Activated T-cell treated with anti-CD3 and anti-CD28 coated beads for 24 hours (primary cell): ENCODE results near the gene SLC12A7.
"Not testable (repeated sequence)": the region's sequence is repeated elsewhere in the genome, so short reads cannot be mapped to it uniquely, and the experiment has no call there.

Source experiments
- DNase-seq: peaks from one replicate; pipeline ENCODE4 v3.0.0-alpha.2; 2020; ENCODE audit warnings: low read depth

The SLC12A7 gene

DNA sequence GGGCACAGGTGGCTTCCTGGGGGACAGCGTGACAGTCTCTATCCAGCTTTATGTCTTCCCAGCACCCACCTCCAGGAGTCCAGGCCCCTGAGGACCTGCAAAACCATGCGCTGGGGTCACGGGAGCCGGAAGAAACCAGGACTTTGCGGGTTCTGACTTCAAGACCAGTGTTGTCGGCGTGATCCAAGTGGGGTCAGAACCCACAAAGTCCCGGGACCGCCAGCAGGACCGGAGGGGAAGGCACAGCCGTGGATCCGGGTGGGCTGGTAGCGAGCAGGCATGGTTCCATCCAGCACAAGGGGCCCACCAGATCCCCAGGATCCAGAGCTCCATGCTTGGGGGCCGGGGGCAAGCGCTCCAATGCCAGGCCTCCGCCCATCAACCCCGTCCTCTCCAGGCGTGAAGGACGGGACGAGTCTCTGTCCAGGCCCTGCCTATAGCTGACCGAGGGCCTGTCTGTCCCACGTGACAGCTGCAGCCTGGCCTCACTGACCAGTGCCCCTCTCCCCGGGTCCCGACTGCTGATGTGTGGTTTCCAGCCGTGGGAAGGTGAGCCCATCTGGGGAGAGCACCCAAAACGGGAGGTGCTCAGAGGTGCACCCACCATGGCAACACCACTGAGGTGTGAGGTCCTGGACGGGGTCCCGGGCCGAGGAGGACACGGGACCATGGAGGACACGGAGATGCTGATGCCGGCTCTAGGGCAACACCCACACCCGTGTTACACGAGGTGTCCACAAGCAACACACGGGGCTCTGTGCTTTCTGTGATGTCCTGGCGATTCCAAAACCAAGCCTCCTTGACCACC is 48.9 kb downstream of the SLC12A7 start:
- DNase-seq, result no peak

DNA sequence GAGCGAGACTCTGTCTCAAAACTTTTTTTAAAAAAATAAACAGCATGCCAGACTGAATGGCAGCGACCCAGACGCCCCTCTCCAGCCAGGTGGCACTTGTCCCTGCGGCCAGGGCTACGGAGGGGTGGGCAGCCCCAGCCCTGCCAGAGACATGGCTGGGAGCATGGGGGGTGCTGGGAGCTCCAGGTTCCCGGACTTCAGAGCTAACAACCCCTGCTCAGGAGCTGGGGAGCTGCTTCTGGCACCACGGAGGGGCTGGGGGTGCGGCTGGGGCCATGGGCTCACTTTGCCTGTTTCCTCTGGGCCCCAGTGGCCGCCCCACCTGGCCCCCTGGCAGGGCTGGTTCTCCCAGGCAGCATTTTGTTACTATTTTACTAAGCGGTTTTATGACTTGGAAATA is 49.9 kb downstream of the SLC12A7 start:
- DNase-seq, result no peak

DNA sequence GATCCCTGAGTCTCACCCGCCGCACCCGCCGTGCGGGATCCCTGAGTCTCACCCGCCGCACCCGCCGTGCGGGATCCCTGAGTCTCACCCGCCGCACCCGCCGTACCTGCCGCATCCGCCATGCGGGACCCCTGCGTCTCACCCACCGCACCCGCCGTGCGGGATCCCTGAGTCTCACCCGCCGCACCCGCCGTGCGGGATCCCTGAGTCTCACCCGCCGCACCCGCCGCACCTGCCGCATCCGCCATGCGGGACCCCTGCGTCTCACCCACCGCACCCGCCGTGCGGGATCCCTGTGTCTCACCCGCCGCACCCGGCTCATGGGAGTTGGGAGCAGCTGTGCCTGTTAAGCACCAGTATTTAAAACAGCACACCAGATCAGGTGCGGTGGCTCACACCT is 50.6 kb downstream of the SLC12A7 start:
- not testable (repeated sequence) for DNase-seq

DNA sequence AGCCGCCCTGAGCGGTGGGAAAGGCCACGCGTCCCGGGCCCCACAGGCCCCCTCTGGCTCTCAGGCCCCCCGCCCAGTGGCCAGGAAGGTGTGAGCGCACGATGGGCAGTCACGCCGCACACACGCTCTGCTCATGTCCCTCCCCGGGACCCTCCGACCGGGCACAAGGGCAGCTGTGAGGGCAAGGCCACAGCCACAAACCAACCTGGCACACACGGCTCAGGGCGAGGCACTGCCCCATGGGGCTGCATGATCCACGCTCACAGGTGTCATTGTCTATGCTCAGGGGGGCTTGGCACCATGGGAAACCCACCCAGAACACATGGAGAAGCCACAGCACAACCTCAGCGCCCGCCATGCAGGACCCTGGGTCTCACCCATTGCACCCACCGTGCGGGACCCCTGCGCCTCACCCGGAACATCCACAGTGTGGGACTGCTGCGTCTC is 51.3 kb downstream of the SLC12A7 start:
- DNase-seq, result no peak

DNA sequence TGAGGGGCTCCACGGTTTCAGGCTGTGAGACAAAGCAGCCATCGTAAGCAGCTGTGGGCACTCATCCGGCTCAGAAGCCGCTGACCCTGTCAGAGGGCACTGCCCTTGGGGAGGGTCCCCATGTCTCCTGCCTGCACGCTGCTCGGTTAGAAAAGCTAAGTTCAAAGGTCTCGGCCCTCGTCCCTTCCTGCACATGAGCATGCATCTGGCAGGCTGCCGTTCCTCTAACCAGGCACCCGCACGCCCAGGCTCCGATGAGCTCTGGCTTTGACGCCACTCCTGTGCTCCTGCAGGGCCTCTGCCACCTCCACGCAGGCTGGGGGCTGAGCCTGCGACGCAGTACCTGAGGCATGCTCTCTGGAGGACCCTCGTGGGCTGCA is 52.0 kb downstream of the SLC12A7 start:
- no peak for DNase-seq

DNA sequence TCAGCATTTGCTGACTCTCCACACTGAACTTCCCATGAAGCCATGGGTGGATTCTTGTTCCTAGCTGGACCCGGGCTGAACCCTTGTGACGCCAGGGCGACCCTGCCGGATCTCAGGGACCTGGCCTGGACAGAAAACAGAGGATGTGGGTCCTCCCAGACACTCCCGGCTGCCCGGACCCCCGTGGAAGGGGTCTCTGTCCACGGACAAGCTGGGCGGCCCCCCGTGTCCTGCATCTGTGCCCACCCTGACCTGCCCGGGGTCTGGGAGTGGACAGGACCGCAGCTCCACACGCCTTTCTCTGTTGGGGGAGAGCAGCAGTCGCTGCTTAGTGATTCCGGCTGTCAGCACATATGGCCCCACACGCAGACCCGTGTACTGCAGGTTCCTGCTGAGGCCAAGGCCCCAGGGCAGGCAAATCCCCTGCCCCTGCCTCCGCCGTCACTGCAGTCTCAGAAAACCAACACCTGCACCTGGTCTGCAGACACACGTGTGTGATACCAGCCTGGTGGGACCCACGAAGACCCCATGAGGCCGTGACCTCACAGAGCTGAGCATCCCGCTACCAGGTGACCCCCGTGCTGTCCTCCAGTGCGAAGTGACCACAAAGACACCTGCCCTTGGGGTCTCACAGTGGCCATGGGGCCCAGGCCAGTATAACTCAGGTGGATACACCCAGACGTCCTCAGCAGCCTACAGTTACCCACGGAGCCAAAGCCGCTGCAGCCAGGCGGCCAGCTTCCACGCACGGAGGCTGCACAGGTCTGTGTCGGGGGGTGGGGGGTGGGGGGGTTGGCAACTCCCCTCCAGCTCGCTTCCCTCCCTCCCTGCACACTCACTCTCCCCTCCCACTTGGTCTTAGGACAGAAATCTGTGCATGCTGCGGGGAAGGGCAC is 52.6 kb downstream of the SLC12A7 start:
- no peak for DNase-seq

DNA sequence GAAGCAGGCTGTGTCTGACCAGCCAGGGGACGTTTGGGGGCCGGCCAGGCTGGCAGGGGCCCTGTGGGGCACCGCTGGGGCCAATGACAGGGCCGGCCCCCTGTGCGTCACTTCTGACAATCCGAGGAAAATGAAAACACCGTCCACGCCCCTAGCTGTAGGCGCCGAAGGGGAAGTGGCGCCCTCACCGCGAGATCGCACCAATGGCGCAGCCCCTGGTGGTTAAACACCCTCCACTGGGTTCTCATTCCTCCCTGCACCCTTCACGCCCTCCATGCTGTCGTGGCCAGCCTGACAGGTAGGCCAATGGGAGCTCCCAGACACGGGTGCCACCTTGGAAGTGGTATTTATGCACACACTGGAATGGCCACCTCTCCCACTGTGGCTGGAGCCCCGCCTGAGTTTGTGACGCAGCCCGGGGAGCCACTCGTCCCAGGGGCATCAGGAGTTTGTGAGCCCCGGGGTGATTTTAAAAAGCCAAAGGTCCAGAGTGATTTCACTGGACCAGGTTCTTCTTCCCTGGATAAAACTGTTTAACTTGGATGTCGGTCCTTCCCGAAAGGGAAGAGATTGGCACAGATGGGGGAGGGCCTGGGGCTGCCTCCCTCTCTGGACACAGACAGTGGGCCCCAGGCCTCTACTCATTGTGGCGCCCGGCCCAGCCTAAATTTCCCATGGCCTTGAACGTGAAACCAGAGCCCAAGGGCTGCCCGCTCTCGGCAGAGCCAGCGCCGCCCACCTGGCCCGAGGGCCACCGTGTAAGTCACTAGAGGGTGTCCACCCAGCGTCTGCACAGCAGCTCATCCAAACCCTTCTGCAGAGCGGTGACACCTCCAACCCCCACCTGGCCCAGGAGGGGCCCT is 53.5 kb downstream of the SLC12A7 start:
- no peak for DNase-seq

DNA sequence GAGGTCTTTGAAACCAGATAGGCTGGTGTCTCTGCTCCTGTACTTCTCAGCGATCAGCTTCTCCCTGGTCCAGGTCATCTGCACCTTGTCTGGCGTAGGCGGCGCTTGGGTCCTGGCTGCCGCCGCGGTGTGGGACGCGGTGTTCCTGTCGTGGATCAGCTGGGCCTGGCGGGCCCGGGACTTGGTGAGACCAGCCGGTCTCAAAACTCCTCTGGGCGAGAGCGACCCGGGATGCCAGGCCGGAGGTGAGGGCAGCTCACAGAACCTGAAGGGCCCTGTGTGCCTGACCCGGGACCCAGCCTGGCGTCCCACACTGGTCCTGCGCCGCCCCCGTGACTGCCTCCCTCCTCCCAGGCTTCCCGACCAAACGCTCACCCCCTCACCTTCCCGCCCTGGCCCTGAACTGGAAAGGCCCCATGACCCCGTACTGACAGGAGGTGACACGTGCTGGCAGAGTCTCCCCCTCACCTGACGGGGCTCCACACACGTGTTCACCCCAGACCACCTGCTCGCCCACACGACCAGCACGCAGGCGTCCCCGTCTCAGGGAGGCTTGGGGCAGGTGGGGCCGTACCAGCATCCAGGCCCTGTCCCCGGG is 54.3 kb downstream of the SLC12A7 start:
- no peak for DNase-seq

DNA sequence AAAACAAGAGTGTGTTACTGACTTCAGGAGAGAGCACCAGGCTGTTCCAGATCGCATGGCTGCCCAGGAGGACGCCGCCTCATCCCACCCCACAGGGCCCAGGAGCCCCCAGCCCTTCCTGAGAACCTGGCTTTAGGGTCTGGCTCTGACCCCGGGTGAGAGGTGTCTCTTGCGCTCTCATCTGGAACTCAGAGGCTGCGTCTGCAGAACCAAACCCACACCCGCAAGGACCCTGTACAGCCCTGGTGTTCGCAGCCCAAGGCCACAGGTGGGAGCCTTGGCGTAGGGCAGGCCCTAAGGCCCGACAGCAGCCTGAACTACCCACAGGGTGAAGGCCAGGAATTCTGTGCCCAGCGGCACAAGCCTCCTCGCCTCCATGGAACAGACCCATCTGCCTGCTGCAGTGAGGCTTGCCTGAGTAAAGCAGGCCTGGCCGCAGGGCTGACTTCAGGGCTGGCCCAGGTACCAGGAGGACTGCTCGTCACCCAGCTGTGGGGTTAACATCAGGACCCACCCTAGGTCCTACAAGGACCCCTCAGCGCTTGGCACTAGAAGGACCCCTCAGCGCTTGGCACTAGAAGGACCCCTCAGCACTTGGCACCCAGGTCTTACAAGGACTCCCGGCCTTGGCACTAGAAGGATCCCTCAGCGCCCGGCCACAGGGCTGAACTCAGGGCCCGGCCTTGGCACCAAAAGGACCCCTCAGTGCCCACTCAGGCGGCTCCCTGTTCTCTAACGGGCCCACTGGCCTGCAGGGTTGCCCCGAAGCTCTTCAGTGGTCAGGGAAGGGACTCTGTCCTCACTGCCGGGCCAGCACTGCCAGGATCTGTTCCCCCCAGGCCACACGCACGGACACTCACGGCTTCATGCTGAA is 55.0 kb downstream of the SLC12A7 start:
- DNase-seq, result no peak

DNA sequence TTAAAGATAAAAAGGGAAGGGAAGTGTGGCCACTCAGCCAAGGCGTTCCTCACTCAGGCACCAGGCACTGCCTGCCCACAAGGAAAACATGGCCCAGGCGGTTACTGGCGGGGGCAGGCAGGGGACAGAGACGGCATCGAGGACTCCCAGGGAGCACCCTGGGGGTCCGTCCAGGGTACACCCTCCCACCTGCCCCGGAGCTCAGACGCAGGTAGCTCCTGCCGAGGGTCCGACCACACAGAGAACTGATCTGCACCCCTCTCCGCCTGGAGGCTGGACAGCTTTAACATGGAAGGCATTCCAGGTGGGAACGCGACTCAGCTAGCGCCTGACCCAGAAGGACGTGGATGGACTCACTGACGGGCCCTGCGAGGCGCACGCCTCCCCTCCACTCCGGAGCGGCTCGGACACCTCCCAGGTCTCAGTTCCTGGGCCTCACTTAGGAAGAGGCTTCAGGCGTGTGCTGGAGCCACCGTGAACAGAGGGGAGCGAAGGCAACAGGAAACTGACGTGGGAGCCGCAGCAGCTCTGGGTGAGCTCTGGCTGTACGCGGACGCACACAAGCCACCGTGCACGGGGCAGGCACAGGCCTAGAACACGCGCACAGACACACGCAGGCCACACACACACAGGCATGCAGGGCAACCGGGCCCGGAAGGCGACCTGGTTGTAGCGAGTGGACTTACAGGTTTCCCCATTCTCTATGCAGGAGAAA is 55.8 kb downstream of the SLC12A7 start:
- no peak for DNase-seq

DNA sequence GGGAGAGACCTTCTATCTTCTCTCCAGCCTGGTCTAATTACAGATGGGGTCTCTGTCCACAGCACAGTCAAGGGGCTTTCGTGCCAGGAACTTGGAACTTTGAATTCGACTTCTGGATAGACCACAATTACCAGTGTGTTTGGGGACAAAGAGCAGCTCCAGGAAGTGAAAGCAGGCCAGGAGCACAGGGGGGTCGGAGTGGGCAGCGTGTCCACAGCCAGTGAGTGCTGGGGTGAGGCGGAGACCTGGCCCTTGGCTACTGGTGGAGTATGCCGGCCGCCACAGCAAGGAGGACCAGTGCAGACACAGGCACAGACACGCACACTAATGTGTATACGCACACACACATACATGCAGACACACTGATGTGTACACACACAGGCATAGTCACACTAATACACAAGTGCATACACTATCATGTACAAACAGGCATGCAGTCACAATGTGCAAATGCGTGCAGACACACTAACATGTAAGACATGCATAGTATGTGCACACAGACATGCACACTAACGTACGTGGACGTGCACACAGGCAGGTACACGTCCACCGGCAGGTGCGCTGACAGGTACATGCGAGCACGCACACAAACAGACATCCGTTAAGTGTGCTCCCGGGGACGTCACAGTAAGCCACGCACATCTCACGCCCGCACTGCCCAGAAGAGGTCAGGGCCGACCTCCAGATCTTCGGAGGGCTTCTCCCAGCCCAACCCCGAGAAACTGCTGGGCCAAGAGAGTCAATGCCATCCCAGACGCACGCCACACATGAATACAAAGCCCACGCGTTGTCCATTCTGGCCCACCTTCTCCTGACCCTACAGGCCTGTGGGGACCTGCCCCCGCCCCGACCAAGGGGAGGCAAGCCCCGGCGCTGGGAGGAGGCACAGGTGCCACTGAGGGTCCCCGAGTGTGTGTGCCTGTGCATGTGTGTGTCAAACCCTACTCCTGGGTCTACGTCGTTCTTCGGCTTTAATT is 56.8 kb downstream of the SLC12A7 start:
- DNase-seq, result no peak

DNA sequence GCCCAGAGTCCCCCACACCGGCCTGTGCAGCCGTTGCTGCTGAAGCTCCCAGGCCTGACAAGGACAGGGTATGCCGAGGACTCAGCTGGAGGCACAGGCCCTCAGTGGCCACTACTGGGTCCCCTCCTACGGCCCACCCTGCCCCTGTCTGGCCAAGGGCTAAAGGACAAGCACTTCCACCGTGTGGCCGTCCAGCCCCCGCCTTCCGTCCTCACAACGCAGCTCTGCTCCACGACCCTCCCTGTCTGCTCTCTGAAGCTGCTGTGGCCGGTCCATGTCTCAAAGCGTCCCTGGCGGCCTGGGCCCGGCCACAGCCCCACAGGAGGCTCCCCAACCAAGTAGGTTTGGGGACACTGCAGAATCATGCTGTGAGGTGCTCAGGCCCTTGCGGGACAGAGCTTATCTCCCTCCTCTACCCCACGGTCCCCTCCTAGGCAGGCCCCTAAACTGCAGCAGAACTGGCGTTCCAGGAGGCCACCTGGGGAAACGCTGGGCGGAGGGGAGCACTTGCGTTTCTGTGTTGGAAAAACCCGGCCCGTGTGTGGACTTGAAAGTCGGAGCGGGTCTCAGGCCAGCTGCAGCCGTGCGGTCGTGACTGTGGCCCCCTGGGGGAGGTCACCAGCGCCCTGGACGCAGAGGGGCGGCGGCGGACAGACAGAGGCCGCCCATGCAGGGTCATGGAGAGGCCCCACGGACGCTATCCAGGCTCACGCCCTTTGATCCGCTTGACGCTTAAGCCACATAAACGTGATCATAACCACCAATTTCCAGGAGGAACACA is 57.7 kb downstream of the SLC12A7 start:
- DNase-seq, result no peak

DNA sequence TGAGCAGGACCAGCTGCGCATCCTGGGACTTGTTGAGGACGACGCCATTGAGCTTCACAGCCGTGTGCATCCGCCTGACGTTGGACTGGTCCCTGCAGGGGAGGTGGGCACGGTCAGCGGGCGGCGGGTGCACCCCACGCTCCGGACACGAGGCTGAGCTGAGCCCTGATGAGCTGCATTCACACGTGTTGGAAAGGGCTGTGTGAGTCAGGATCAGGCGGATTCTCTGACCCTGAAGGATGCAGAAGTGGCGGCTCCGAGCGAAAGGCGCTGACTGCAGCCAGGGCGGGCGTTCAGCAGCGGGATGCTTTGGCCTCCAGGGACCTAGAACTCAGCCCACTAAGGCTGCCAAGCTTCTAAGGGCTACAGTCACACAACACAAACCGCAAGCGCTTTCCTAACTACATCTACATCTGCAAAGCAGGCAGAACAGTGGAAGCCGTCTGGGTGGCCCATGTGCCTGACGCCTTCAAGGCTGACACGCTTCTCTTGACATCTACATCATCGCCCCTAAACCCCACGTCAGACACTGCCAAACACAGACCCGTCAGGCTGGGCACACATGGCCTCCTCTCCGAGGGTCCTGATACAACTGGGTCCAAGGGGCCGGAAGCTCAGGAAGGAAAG is 58.4 kb downstream of the SLC12A7 start:
- no peak for DNase-seq

DNA sequence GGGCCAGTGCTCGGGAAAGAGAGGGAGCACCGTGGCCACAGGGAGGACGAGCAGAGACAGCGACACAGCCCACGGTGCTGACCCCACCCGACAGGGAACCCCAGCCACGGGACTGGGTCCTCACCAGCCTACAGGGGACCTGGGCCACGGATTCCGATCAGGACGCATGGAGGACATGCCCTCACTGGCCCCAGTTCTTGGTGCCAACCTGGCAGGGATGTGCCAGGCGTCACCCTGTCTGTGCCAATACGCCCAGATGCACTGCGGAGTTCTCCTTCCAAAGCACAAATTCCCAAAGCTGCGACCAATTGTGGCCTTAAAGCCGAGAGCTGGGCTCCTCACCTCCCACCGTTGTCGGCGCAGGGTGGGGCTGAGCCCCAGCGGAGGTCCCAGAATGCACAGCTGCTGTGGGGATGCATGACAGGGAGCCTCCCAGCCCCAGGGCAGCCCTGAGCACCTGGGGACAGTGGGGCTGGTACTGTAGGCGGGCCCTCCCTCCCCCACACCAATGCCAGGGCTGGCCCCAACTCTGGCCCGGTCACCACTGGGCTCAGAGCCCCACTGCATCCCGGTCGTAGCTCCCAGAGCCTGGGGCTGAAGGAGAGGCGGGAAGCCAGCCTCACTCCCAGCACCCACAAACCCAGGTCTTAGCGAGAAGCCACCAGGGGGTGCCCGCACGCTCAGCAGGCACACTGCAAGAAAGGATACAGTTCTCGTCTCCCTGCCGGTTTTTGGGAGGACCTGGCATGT is 59.0 kb downstream of the SLC12A7 start:
- no peak for DNase-seq

DNA sequence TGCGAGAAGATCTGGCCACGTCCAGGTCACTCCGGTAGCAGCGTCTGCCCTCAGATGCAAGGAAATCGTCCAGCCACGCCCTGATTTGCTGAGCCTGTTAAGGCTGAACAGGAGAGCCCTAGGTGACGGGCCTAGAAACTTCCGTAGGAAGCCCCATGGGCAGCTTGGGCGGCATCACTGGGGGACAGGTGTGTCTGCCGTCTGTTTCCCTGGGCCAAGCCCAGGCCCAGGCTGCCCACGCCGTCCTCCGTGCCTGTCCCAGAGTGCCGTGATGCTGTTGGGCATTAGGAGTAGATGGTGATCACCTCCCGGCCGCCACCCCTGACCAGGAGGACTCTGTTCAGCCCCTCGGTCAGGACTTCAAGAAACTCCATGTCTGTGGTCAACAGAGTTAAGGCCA is 59.8 kb downstream of the SLC12A7 start:
- DNase-seq, result no peak

DNA sequence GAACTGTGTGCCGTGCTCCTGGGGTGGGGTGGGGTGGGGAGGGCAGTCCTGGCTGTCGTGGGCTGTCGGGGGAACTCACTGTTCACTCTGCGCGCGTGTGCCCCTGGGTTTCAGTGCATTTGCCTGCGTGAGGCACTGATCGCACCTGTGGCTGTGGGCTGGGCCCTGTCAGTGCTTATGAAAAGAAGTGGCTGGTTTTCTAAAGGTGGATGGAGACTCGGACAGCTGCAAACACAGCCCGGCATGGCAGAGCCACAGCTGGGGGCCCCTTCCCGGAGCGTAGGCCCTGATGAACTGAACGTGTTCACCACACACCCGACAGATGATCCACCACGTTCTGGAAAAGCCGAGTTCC is 60.5 kb downstream of the SLC12A7 start:
- no peak for DNase-seq
